ENCODE data around the gene FBXO3. TPM values are rescaled to one million over a fixed set of nuclear protein-coding genes. Genes with fewer than 3 reads are reported as not detected.

The FBXO3 gene
- total and polyA plus RNA-seq, 9 of the 15 experiments (the other 6 are each of a cell fraction or from before 2014, with no cell fraction given): 11.6 to 59.3 (median 29.2) TPM

DNA sequence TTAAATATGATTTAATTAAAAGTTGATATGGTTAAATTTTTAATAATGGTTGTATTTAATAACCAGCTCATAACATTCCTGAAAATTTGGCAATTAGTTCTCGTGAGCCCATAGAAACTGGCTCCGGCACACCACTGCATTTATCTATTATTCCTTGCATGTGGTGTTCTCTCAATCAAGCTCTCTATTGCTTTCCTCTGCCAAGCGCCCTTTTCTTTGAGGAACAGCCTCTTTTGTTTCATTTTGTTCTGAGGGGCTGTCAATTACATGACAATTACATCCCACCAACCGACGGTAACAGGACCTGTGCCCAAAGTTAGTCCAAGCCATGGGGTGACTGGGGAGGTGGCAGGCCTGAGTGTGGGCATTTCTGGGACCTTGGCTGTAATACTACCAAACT is 81.8 kb downstream of the FBXO3 start:
- no peak for FAIRE-seq
- Histone ChIP-seq H3K79me2 (ENCODE audit: control insufficient read depth, insufficient read depth, low read length) (no peaks in the 10 kb centered on the region), H4K20me1 (replicated peaks; ENCODE audit: control insufficient read depth, insufficient read depth, low read length) (no peaks in the 10 kb centered on the region), H3K4me3 (no peak overlapping the region), H3K36me3 (ENCODE audit: control insufficient read depth, insufficient read depth, low read length) (no peaks in the 10 kb centered on the region), H2AFZ (ENCODE audit: low read depth, low read length) (no peak overlapping the region), H3K9me3 (replicated peaks; ENCODE audit: control insufficient read depth, insufficient read depth, low read depth, low read length) (no peaks in the 10 kb centered on the region), H3K4me2 (ENCODE audit: insufficient read depth, low read length) (no peak overlapping the region), H3K27ac (ENCODE audit: extremely low read depth, low read depth, low read length) (no peak overlapping the region), H3K4me1 (replicated peaks in 1 of 2; ENCODE audit: control insufficient read depth in 2 of 2, insufficient read depth in 2 of 2, low read length in 2 of 2) (peaks cover 5 to 10% of the 10 kb centered on the region in 2 experiments; a peak in 4 of 5 replicates), H3K27me3 (ENCODE audit: control insufficient read depth in 2 of 2, insufficient read depth in 2 of 2, low read length in 2 of 2) (peaks cover 13 to 31% of the 10 kb centered on the region in 2 experiments), H3K9ac (ENCODE audit: insufficient read depth in 1 of 2, low read depth in 2 of 2, low read length in 2 of 2) (no peak overlapping the region), H3K9me1 (ENCODE audit: control insufficient read depth, insufficient read depth, low read length) (no peaks in the 10 kb centered on the region)
- WGBS (ENCODE audit: insufficient coverage, low coverage, missing lambda C conversion rate): 35% methylated on average over 5 of the region's 5 CpGs
- intact Hi-C loops (cut with micrococcal nuclease) (no loop called here), in situ Hi-C loops (cut with MboI) (no loop called here)
- ChIA-PET CTCF (ENCODE audit: low intra/inter-chr PET ratio) (no interaction called here), POLR2A (interaction anchor here (0.6 to 1.2 kb wide), 4 partner anchors 9 to 797 kb away, joined by 3 to 7 read pairs (median 3); no protein-coding TSS in a partner anchor)
- DNase-seq (ENCODE audit: extremely low read depth in 1 of 4, low spot score in 3 of 4): no peak
- no TSS peak for BruUV-seq (replicated peaks)
- TF ChIP-seq SAFB2 (IDR thresholded peaks at IDR 0.05; ENCODE audit: borderline replicate concordance, low read depth, low read length, severe bottlenecking): no peak
- TF ChIP-seq E2F3 (CRISPR knock-in tag; IDR thresholded peaks at IDR 0.05): no peak
- TF ChIP-seq FOXJ2 (tag; IDR thresholded peaks at IDR 0.05): no peak
- TF ChIP-seq RHOXF2B (CRISPR knock-in tag; conservative IDR thresholded peaks at IDR 0.05): no peak
- no peak for TF ChIP-seq KDM1A (IDR thresholded peaks at IDR 0.05)
- ATAC-seq: no peak

DNA sequence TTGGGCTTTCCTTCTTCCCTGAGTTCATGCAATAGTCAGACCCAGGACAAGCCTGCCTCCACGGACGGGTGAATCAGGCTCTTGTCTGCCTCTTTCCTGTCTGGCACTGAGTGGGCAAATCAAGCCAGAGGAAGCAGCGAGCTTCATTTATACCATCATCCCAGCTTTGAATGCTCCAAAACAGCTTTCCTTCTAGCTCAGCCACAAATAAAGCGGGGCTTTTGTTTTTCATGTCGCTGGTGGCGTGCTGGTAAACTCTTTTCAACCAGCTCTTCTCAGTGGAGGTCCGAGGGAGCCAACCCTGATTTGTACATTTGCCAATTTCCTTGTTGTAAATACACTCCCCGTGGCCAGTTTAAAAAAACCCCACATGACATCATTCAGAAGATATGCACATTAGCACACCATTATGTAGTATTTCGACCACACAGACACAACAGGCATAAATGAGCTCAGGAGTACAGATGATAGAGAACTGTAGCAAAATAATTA is 82.3 kb downstream of the FBXO3 start:
- no TSS peak for BruUV-seq (replicated peaks)
- in situ Hi-C loops (cut with MboI) (no loop called here), intact Hi-C loops (cut with micrococcal nuclease) (no loop called here)
- no peak overlapping the region for H3K9ac ChIP-seq (ENCODE audit: insufficient read depth in 1 of 2, low read depth in 2 of 2, low read length in 2 of 2)
- H4K20me1 ChIP-seq (replicated peaks; ENCODE audit: control insufficient read depth, insufficient read depth, low read length): no peaks in the 10 kb centered on the region
- no peaks in the 10 kb centered on the region for H3K36me3 ChIP-seq (ENCODE audit: control insufficient read depth, insufficient read depth, low read length)
- no peak overlapping the region for H2AFZ ChIP-seq (ENCODE audit: low read depth, low read length)
- ChIA-PET POLR2A (interaction anchor here (0.6 to 2.0 kb wide), 4 partner anchors 10 to 796 kb away, joined by 3 to 7 read pairs (median 5); no protein-coding TSS in a partner anchor), CTCF (ENCODE audit: low intra/inter-chr PET ratio) (no interaction called here)
- DNase-seq (ENCODE audit: extremely low read depth in 1 of 4, low spot score in 3 of 4) (no peak), FAIRE-seq (no peak), ATAC-seq (no peak)
- H3K79me2 ChIP-seq (ENCODE audit: control insufficient read depth, insufficient read depth, low read length): no peaks in the 10 kb centered on the region
- no peak overlapping the region for H3K4me3 ChIP-seq
- no peak overlapping the region for H3K4me2 ChIP-seq (ENCODE audit: insufficient read depth, low read length)
- no peaks in the 10 kb centered on the region for H3K9me3 ChIP-seq (replicated peaks; ENCODE audit: control insufficient read depth, insufficient read depth, low read depth, low read length)
- 42% methylated on average over 9 of the region's 9 CpGs for WGBS (ENCODE audit: insufficient coverage, low coverage, missing lambda C conversion rate)
- H3K4me1 ChIP-seq (replicated peaks in 1 of 2; ENCODE audit: control insufficient read depth in 2 of 2, insufficient read depth in 2 of 2, low read length in 2 of 2): peaks cover 5 to 10% of the 10 kb centered on the region in 2 experiments; a peak in 4 of 5 replicates
- H3K9me1 ChIP-seq (ENCODE audit: control insufficient read depth, insufficient read depth, low read length): no peaks in the 10 kb centered on the region
- H3K27me3 ChIP-seq (ENCODE audit: control insufficient read depth in 2 of 2, insufficient read depth in 2 of 2, low read length in 2 of 2): peaks cover 10 to 27% of the 10 kb centered on the region in 2 experiments
- H3K27ac ChIP-seq (ENCODE audit: extremely low read depth, low read depth, low read length): no peak overlapping the region
- no peak for TF ChIP-seq SAFB2 (IDR thresholded peaks at IDR 0.05; ENCODE audit: borderline replicate concordance, low read depth, low read length, severe bottlenecking)
- no peak for TF ChIP-seq POLR2AphosphoS5 (IDR thresholded peaks at IDR 0.05; ENCODE audit: control insufficient read depth, insufficient read depth, low read depth, low read length)
- no peak for TF ChIP-seq LEF1 (IDR thresholded peaks at IDR 0.05)
- no peak for TF ChIP-seq SMARCE1 (IDR thresholded peaks at IDR 0.05)
- TF ChIP-seq JUND (IDR thresholded peaks at IDR 0.05; ENCODE audit: borderline replicate concordance, low read depth, low read length): 0 out of 2 replicates have a peak, but pooled peaks have one; percentile 33
- no peak; the same call in 2 of the 3 replicates for TF ChIP-seq JUND (tag; IDR thresholded peaks at IDR 0.05; ENCODE audit: borderline replicate concordance, low read depth, low read length)
- no peak for TF ChIP-seq E2F3 (CRISPR knock-in tag; IDR thresholded peaks at IDR 0.05)
- TF ChIP-seq, protein P1, sequence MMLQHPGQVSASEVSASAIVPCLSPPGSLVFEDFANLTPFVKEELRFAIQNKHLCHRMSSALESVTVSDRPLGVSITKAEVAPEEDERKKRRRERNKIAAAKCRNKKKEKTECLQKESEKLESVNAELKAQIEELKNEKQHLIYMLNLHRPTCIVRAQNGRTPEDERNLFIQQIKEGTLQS (IDR thresholded peaks at IDR 0.05): peak; percentile 73
- TF ChIP-seq, protein P1 (CRISPR knock-in tag; conservative IDR thresholded peaks at IDR 0.05): no peak
- TF ChIP-seq, protein P2, sequence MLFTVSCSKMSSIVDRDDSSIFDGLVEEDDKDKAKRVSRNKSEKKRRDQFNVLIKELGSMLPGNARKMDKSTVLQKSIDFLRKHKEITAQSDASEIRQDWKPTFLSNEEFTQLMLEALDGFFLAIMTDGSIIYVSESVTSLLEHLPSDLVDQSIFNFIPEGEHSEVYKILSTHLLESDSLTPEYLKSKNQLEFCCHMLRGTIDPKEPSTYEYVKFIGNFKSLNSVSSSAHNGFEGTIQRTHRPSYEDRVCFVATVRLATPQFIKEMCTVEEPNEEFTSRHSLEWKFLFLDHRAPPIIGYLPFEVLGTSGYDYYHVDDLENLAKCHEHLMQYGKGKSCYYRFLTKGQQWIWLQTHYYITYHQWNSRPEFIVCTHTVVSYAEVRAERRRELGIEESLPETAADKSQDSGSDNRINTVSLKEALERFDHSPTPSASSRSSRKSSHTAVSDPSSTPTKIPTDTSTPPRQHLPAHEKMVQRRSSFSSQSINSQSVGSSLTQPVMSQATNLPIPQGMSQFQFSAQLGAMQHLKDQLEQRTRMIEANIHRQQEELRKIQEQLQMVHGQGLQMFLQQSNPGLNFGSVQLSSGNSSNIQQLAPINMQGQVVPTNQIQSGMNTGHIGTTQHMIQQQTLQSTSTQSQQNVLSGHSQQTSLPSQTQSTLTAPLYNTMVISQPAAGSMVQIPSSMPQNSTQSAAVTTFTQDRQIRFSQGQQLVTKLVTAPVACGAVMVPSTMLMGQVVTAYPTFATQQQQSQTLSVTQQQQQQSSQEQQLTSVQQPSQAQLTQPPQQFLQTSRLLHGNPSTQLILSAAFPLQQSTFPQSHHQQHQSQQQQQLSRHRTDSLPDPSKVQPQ (CRISPR knock-in tag; IDR thresholded peaks at IDR 0.05; ENCODE audit: borderline replicate concordance): no peak
